Heart right ventricle (tissue), 16 donors: ENCODE data around the gene OR10A4. TPM values are rescaled to one million over a fixed set of nuclear protein-coding genes. Genes with fewer than 3 reads are reported as not detected.

ENCODE experiments used
- ATAC-seq, 8 donors: fragments of 200-7000 bp; cut with Tn5 transposase; one replicate each; pipeline ENCODE4 v1.9.1; 2020; ENCODE audit warnings: mild to moderate bottlenecking in 8 of 8, moderate library complexity in 8 of 8, moderate number of reproducible peaks in 1 of 8
- DNase-seq, 2 donors: peaks; one replicate each; pipeline ENCODE4 v3.0.0-alpha.2; 2020
- H3K27ac ChIP-seq, 10 donors: fragments of 200-600 bp; sonication (generic) in 2 of 10; one replicate each; pipeline versions ENCODE4 v1.5.0 to v1.8.0; 2020 to 2022; ENCODE audit warnings: mild to moderate bottlenecking in 3 of 10
- H3K27me3 ChIP-seq, 7 donors: fragments of 200-600 bp; one replicate each; pipeline ENCODE4 v1.8.0; 2021 to 2022; ENCODE audit warnings: mild to moderate bottlenecking in 2 of 7
- H3K36me3 ChIP-seq, 9 donors: fragments of 200-600 bp; sonication (generic) in 1 of 9; one replicate each; pipeline versions ENCODE4 v1.5.0 to v1.8.0; 2020 to 2022; ENCODE audit warnings: mild to moderate bottlenecking in 2 of 9
- H3K4me1 ChIP-seq, 9 donors: fragments of 200-600 bp; sonication (generic) in 1 of 9; one replicate each; pipeline versions ENCODE4 v1.5.0 to v1.8.0; 2020 to 2022; ENCODE audit warnings: mild to moderate bottlenecking in 4 of 9
- H3K4me3 ChIP-seq, 10 donors: fragments of 200-600 bp; sonication (generic) in 2 of 10; one replicate each; pipeline versions ENCODE4 v1.5.0 to v1.8.0; 2020 to 2022; ENCODE audit warnings: mild to moderate bottlenecking in 7 of 10, moderate library complexity in 2 of 10
- H3K9me3 ChIP-seq, 11 donors: fragments of 200-600 bp in 10 of 11; sonication (generic) in 2 of 11; one replicate each; pipeline versions ENCODE4 v1.5.0 to v1.8.0; 2013 to 2022; ENCODE audit warnings: mild to moderate bottlenecking in 2 of 11, control low read depth in 1 of 11, moderate library complexity in 1 of 11
- WGBS, 2 donors: extraction: QIAGEN DNeasy Blood & Tissue Kit; methylation state at CpG; one replicate each; pipeline ENCODE4 v1.1.7; 2013; ENCODE audit warnings: inconsistent platforms in 1 of 2; 5-methylcytosine and 5-hydroxymethylcytosine counted together
- intact Hi-C, 10 donors: fragments of 100-400 bp; cut with DNase I; formaldehyde crosslinking; loops; one replicate each; pipeline versions ENCODE4 v1.11.1 to v1.14.2; 2022
- polyA plus RNA-seq, 2 donors: library from polyadenylated mRNA; stranded (reverse); fragments of 200-250 nt; gene quantifications; one replicate each; pipeline ENCODE4 v1.2.3, GENCODE V29; 2013
- total RNA-seq, 10 donors: library from RNA; stranded (reverse); fragmentation: NEBNext Ultra II Directional in 3 of 10; extraction: Animal tissue kit (Norgen Biotek cat#: 25700) in 3 of 10; gene quantifications; one replicate each; pipeline versions ENCODE4 v1.2.1 to v1.2.4, GENCODE V29; 2021 to 2023
- TF ChIP-seq, protein P1 (sequence below), 9 donors: fragments of 200-600 bp; sonication (generic) in 2 of 9; IDR thresholded peaks; one replicate each; pipeline versions ENCODE4 v1.5.0 to v1.8.0; 2021 to 2022; ENCODE audit warnings: antibody characterized with exemption in 9 of 9, mild to moderate bottlenecking in 5 of 9, moderate library complexity in 1 of 9
- donor health status: Arrhythmogenic right ventricular cardiomyopathy.
- donor health status: ischemic (EF 13 %, LVEDD 7.1; RV severe dilation, severe dysfunction).
- donor health status: healthy with polysubstance abuse.
- donor health status: DM: no; HTN: yes; CAD: no.
- donor health status: DM: no; HTN: no; CAD: no.
- donor health status: ischemic (EF 25% LVEDD 6.9; RV normal size, moderate dysfunction).
- donor health status: ischemic (EF 25% LVEDD 5.7; RV mildly dilated, moderate dysfunction).
- donor health status: healthy.
- donor health status: DM: yes; HTN: yes; CAD: no.
- donor health status: Ischemic cardiomyopathy.
- donor health status: ischemic (EF 35%, LVEDD 5.7; RV mildly dilated, moderate dysfunction).
- donor health status: nonischemic (EF 11% LVEDD 7.7; RV severe dilation, severe dysfunction).
- donor health status: DM: yes; HTN: yes; CAD: no.
- donor health status: PGD.
- donor health status: ischemic (EF 29% LVEDD 5.4; RV normal size, mild dysfunction).
- donor health status: nonischemic (EF 23%, LVEDD 6.1; RV moderate dilation, normal function).

The OR10A4 gene
- total and polyA plus RNA-seq, 12 donors: not detected

- DNase-seq (no peak), ATAC-seq (no peak)
- Histone ChIP-seq H3K4me1 (no peaks in the 10 kb centered on the region), H3K27me3 (no peaks in the 10 kb centered on the region), H3K36me3 (no peaks in the 10 kb centered on the region), H3K27ac (no peak overlapping the region), H3K9me3 (no peaks in the 10 kb centered on the region), H3K4me3 (no peak overlapping the region)
- intact Hi-C loops: no loop called here
- WGBS, 2 donors: 85 to 88% methylated on average over 1 of the region's 1 CpG
- TF ChIP-seq, protein P1, sequence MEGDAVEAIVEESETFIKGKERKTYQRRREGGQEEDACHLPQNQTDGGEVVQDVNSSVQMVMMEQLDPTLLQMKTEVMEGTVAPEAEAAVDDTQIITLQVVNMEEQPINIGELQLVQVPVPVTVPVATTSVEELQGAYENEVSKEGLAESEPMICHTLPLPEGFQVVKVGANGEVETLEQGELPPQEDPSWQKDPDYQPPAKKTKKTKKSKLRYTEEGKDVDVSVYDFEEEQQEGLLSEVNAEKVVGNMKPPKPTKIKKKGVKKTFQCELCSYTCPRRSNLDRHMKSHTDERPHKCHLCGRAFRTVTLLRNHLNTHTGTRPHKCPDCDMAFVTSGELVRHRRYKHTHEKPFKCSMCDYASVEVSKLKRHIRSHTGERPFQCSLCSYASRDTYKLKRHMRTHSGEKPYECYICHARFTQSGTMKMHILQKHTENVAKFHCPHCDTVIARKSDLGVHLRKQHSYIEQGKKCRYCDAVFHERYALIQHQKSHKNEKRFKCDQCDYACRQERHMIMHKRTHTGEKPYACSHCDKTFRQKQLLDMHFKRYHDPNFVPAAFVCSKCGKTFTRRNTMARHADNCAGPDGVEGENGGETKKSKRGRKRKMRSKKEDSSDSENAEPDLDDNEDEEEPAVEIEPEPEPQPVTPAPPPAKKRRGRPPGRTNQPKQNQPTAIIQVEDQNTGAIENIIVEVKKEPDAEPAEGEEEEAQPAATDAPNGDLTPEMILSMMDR (IDR thresholded peaks at IDR 0.05): no peak
Measured at GRCh38 chr11:6864438-6864837, 12.0 kb upstream of the OR10A4 start.

- DNase-seq: no peak
- no peak overlapping the region for H3K4me3 ChIP-seq
- H3K27me3 ChIP-seq: peaks cover 0 to 5% (median 0%) of the 10 kb centered on the region in 7 donors
- TF ChIP-seq, protein P1 (IDR thresholded peaks at IDR 0.05): no peak
- H3K4me1 ChIP-seq: no peaks in the 10 kb centered on the region
- 84 to 91% methylated on average over 1 of the region's 1 CpG for WGBS, 2 donors
- intact Hi-C loops: no loop called here
- no peak for ATAC-seq
- no peaks in the 10 kb centered on the region for H3K9me3 ChIP-seq
- no peaks in the 10 kb centered on the region for H3K36me3 ChIP-seq
- no peak overlapping the region for H3K27ac ChIP-seq
Measured at GRCh38 chr11:6871278-6871677, 5.1 kb upstream of the OR10A4 start.

GRCh38 chr11:6875761-6876160, 664 bp upstream of the OR10A4 start:
- intact Hi-C loops: no loop called here
- Histone ChIP-seq H3K4me1 (no peaks in the 10 kb centered on the region), H3K9me3 (peaks cover 0 to 8% (median 0%) of the 10 kb centered on the region in 11 donors), H3K36me3 (no peaks in the 10 kb centered on the region), H3K27me3 (peaks cover 0 to 5% (median 0%) of the 10 kb centered on the region in 7 donors), H3K27ac (no peak overlapping the region), H3K4me3 (no peak overlapping the region)
- WGBS, 2 donors: 78 to 88% methylated on average over 2 of the region's 2 CpGs
- DNase-seq: no peak
- ATAC-seq: no peak
- TF ChIP-seq, protein P1 (IDR thresholded peaks at IDR 0.05): no peak

- ATAC-seq (no peak), DNase-seq (no peak)
- TF ChIP-seq, protein P1 (IDR thresholded peaks at IDR 0.05): no peak
- Histone ChIP-seq H3K27me3 (peaks cover 0 to 5% (median 0%) of the 10 kb centered on the region in 7 donors), H3K9me3 (peaks cover 0 to 8% (median 0%) of the 10 kb centered on the region in 11 donors), H3K4me3 (no peak overlapping the region), H3K4me1 (no peaks in the 10 kb centered on the region), H3K36me3 (no peaks in the 10 kb centered on the region), H3K27ac (no peak overlapping the region)
- intact Hi-C loops: no loop called here
- 72 to 88% methylated on average over 3 of the region's 3 CpGs for WGBS, 2 donors
Measured at GRCh38 chr11:6876914-6877313, 489 bp downstream of the OR10A4 start.
